Fibroblast of lung (primary cell): ENCODE data around the gene PLPP1.

ENCODE experiments used
- EZH2 ChIP-seq: IDR thresholded peaks from 2 replicates; pipeline ENCODE4 v1.5.1; 2012; ENCODE audit warnings: low read length, control low read depth, mild to moderate bottlenecking; ENCODE audit errors: missing control alignments
- TF ChIP-seq, protein P1 (sequence below), 2 donors: IDR thresholded peaks in 1 of 2; conservative IDR thresholded peaks in 1 of 2; 1 replicate in 1 of 2; 2 replicates in 1 of 2; pipeline ENCODE4 v1.5.1; 2011 to 2012; ENCODE audit warnings: low read length in 2 of 2, control low read depth in 1 of 2, inconsistent platforms in 1 of 2, low read depth in 1 of 2, mild to moderate bottlenecking in 1 of 2

DNA sequence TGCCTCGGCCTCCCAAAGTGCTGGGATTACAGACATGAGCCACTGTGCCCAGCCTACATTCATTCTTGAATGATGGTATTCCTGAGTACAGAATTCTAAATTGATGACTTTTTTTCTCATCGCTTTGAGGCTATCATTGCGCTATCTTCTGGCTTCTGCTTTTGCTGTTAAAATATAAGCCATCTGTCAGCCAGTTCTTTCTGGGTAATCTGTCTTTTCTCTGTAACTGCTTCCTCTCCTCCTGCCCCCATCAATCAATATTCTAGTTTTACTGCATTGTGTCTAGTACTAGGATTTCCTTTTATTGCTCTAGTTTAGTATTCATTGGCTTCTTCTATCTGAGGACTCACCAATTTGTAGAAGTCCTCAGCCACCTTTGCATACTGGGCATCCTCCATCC is 89.0 kb downstream of the PLPP1 start:
- TF ChIP-seq, protein P1, sequence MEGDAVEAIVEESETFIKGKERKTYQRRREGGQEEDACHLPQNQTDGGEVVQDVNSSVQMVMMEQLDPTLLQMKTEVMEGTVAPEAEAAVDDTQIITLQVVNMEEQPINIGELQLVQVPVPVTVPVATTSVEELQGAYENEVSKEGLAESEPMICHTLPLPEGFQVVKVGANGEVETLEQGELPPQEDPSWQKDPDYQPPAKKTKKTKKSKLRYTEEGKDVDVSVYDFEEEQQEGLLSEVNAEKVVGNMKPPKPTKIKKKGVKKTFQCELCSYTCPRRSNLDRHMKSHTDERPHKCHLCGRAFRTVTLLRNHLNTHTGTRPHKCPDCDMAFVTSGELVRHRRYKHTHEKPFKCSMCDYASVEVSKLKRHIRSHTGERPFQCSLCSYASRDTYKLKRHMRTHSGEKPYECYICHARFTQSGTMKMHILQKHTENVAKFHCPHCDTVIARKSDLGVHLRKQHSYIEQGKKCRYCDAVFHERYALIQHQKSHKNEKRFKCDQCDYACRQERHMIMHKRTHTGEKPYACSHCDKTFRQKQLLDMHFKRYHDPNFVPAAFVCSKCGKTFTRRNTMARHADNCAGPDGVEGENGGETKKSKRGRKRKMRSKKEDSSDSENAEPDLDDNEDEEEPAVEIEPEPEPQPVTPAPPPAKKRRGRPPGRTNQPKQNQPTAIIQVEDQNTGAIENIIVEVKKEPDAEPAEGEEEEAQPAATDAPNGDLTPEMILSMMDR (conservative IDR thresholded peaks at IDR 0.05 in 1 of 2, IDR thresholded peaks at IDR 0.05 in 1 of 2; ENCODE audit: low read depth in 1 of 2, low read length in 2 of 2) = no peak
- TF ChIP-seq EZH2 = no peak
